ENCODE measurements around the gene GPR4. TPM values are rescaled to one million over a fixed set of nuclear protein-coding genes. Genes with fewer than 3 reads are reported as not detected.

GPR4 gene
- polyA plus RNA-seq, 1 donor (not counting 4 experiments of a cell fraction or from before 2014, with no cell fraction given), result not detected

- peak overlapping the region; percentile 65 for H3K4me2 ChIP-seq (ENCODE audit: control insufficient read depth, extremely low read depth, insufficient read depth, low read depth, low read length)
- H3K79me2 ChIP-seq (ENCODE audit: control insufficient read depth, insufficient read depth, low read length), result peaks cover 3% of the 10 kb centered on the region
- peaks cover 2% of the 10 kb centered on the region for H3K9me1 ChIP-seq (ENCODE audit: control insufficient read depth, extremely low read depth, insufficient read depth, low read length)
- no peaks in the 10 kb centered on the region for H4K20me1 ChIP-seq (ENCODE audit: control insufficient read depth, extremely low read depth, insufficient read depth, low read length)
- no peaks in the 10 kb centered on the region for H3K27me3 ChIP-seq (ENCODE audit: control insufficient read depth, extremely low read depth, insufficient read depth, low read length)
- dilution Hi-C loops (cut with MboI; ENCODE audit: extremely low pct_ligation_motif_present, low sequenced_read_pairs), result no loop called here
- TF ChIP-seq, protein P1, sequence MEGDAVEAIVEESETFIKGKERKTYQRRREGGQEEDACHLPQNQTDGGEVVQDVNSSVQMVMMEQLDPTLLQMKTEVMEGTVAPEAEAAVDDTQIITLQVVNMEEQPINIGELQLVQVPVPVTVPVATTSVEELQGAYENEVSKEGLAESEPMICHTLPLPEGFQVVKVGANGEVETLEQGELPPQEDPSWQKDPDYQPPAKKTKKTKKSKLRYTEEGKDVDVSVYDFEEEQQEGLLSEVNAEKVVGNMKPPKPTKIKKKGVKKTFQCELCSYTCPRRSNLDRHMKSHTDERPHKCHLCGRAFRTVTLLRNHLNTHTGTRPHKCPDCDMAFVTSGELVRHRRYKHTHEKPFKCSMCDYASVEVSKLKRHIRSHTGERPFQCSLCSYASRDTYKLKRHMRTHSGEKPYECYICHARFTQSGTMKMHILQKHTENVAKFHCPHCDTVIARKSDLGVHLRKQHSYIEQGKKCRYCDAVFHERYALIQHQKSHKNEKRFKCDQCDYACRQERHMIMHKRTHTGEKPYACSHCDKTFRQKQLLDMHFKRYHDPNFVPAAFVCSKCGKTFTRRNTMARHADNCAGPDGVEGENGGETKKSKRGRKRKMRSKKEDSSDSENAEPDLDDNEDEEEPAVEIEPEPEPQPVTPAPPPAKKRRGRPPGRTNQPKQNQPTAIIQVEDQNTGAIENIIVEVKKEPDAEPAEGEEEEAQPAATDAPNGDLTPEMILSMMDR (optimal IDR thresholded peaks at IDR 0.05 in 1 of 3, IDR thresholded peaks at IDR 0.05 in 1 of 3, conservative IDR thresholded peaks at IDR 0.05 in 1 of 3; ENCODE audit: extremely low read depth in 1 of 3, insufficient read depth in 2 of 3, low read length in 3 of 3), result no peak
- no peak for TF ChIP-seq EZH2 (IDR thresholded peaks at IDR 0.05; ENCODE audit: low read length)
- H3K27ac ChIP-seq (ENCODE audit: control insufficient read depth, insufficient read depth, low read length), result peak overlapping the region; percentile 76
- H3K36me3 ChIP-seq (ENCODE audit: control insufficient read depth in 2 of 2, extremely low read depth in 1 of 2, insufficient read depth in 2 of 2, low read length in 2 of 2), result peaks cover 0 to 2% of the 10 kb centered on the region in 2 experiments
- peak overlapping the region; percentile 48 to 78 (median 69) for H3K4me3 ChIP-seq (ENCODE audit: control insufficient read depth in 2 of 3, extremely low read depth in 1 of 3, insufficient read depth in 2 of 3, low read depth in 1 of 3, low read length in 3 of 3)
- DNase-seq (ENCODE audit: low read depth, low spot score), result no peak
- peaks cover 36% of the 10 kb centered on the region for H3K4me1 ChIP-seq (ENCODE audit: control insufficient read depth, extremely low read depth, insufficient read depth, low read length)
- no peak overlapping the region for H2AFZ ChIP-seq (ENCODE audit: control insufficient read depth, low read length)
- no peaks in the 10 kb centered on the region for H3K9me3 ChIP-seq (ENCODE audit: control insufficient read depth, low read depth, low read length)
- H3K9ac ChIP-seq (ENCODE audit: control insufficient read depth, extremely low read depth, insufficient read depth, low read length), result peak overlapping the region; percentile 77
- peak; percentile 48 for FAIRE-seq
Observed at GRCh38 chr19:45637890-45638667, 36.1 kb upstream of the GPR4 start.

- Histone ChIP-seq H3K27me3 (ENCODE audit: control insufficient read depth, extremely low read depth, insufficient read depth, low read length) (no peaks in the 10 kb centered on the region), H3K9me3 (ENCODE audit: control insufficient read depth, low read depth, low read length) (no peaks in the 10 kb centered on the region), H3K9me1 (ENCODE audit: control insufficient read depth, extremely low read depth, insufficient read depth, low read length) (peaks cover 2% of the 10 kb centered on the region), H2AFZ (ENCODE audit: control insufficient read depth, low read length) (no peak overlapping the region), H3K79me2 (ENCODE audit: control insufficient read depth, insufficient read depth, low read length) (peaks cover 3% of the 10 kb centered on the region), H3K4me1 (ENCODE audit: control insufficient read depth, extremely low read depth, insufficient read depth, low read length) (peaks cover 30% of the 10 kb centered on the region), H3K9ac (ENCODE audit: control insufficient read depth, extremely low read depth, insufficient read depth, low read length) (no peak overlapping the region), H4K20me1 (ENCODE audit: control insufficient read depth, extremely low read depth, insufficient read depth, low read length) (no peaks in the 10 kb centered on the region), H3K4me3 (ENCODE audit: control insufficient read depth in 2 of 3, extremely low read depth in 1 of 3, insufficient read depth in 2 of 3, low read depth in 1 of 3, low read length in 3 of 3) (no peak overlapping the region), H3K4me2 (ENCODE audit: control insufficient read depth, extremely low read depth, insufficient read depth, low read depth, low read length) (no peak overlapping the region), H3K36me3 (ENCODE audit: control insufficient read depth in 2 of 2, extremely low read depth in 1 of 2, insufficient read depth in 2 of 2, low read length in 2 of 2) (peaks cover 0 to 2% of the 10 kb centered on the region in 2 experiments), H3K27ac (ENCODE audit: control insufficient read depth, insufficient read depth, low read length) (no peak overlapping the region)
- dilution Hi-C loops (cut with MboI; ENCODE audit: extremely low pct_ligation_motif_present, low sequenced_read_pairs), result no loop called here
- no peak for FAIRE-seq
- TF ChIP-seq, protein P1 (optimal IDR thresholded peaks at IDR 0.05 in 1 of 3, IDR thresholded peaks at IDR 0.05 in 1 of 3, conservative IDR thresholded peaks at IDR 0.05 in 1 of 3; ENCODE audit: extremely low read depth in 1 of 3, insufficient read depth in 2 of 3, low read length in 3 of 3), result no peak
- TF ChIP-seq EZH2 (IDR thresholded peaks at IDR 0.05; ENCODE audit: low read length), result no peak
- no peak for DNase-seq (ENCODE audit: low read depth, low spot score)
Observed at GRCh38 chr19:45636902-45637301, 34.9 kb upstream of the GPR4 start.
